GM19240 (cell line): ENCODE measurements around the gene IMPACT.

Experiments used
- DNase-seq: peaks from one replicate; pipeline ENCODE4 v3.0.0; 2011; ENCODE audit warnings: low spot score; ENCODE audit not compliant: insufficient read length

The IMPACT gene

GRCh38 chr18:24475926-24476589 is 49.6 kb downstream of the IMPACT start:
- DNase-seq, result no peak

- no peak for DNase-seq
Observed at GRCh38 chr18:24479371-24479770, 52.9 kb downstream of the IMPACT start.

GRCh38 chr18:24482821-24483220 is 56.4 kb downstream of the IMPACT start:
- no peak for DNase-seq

- no peak for DNase-seq
Observed at GRCh38 chr18:24485681-24486080, 59.2 kb downstream of the IMPACT start.

- no peak for DNase-seq
Observed at GRCh38 chr18:24486684-24487083, 60.2 kb downstream of the IMPACT start.

- no peak for DNase-seq
Observed at GRCh38 chr18:24488824-24489493, 62.5 kb downstream of the IMPACT start.

- no peak for DNase-seq
Observed at GRCh38 chr18:24490539-24490938, 64.1 kb downstream of the IMPACT start.

- no peak for DNase-seq
Observed at GRCh38 chr18:24491927-24492834, 65.7 kb downstream of the IMPACT start.

GRCh38 chr18:24494586-24494985 is 68.1 kb downstream of the IMPACT start:
- no peak for DNase-seq

- DNase-seq, result no peak
Observed at GRCh38 chr18:24497031-24497754, 70.7 kb downstream of the IMPACT start.

GRCh38 chr18:24499814-24500213 is 73.3 kb downstream of the IMPACT start:
- no peak for DNase-seq

- DNase-seq, result no peak
Observed at GRCh38 chr18:24500217-24500616, 73.7 kb downstream of the IMPACT start.

GRCh38 chr18:24500766-24501165 is 74.3 kb downstream of the IMPACT start:
- no peak for DNase-seq

- no peak for DNase-seq
Observed at GRCh38 chr18:24502667-24503523, 76.4 kb downstream of the IMPACT start.
